Testis (tissue), 2 donors: ENCODE measurements around the gene VPS52.

Experiments used
- POLR2A ChIP-seq: fragments of 450-650 bp; IDR thresholded peaks from one replicate; pipeline ENCODE4 v1.6.1; 2017; ENCODE audit warnings: antibody characterized with exemption, mild to moderate bottlenecking, moderate library complexity
- TF ChIP-seq, protein P1 (sequence below), 3 experiments: fragments of 450-650 bp in 2 of 3; fragments of 200-600 bp in 1 of 3; sonication (generic) in 1 of 3; IDR thresholded peaks; one replicate each; pipeline ENCODE4 v1.5.1; 2016 to 2019; ENCODE audit warnings: antibody characterized with exemption in 3 of 3, mild to moderate bottlenecking in 2 of 3, moderate library complexity in 1 of 3

DNA sequence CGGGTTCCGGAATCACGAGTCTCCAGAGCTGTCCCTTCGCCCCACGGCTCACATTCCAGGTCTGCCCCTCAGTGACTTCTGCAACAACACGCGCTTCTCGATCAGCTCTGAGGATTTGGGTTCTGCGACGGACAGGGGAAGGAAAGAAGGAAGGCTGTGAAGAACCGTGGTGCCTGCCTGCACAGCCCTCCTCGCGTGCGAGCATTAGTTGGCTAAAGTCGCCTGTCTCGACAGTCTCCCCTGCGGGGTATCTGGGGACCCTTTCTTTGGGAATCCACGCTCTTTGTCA, 23.1 kb downstream of the VPS52 start:
- TF ChIP-seq POLR2A = no peak
- TF ChIP-seq, protein P1, sequence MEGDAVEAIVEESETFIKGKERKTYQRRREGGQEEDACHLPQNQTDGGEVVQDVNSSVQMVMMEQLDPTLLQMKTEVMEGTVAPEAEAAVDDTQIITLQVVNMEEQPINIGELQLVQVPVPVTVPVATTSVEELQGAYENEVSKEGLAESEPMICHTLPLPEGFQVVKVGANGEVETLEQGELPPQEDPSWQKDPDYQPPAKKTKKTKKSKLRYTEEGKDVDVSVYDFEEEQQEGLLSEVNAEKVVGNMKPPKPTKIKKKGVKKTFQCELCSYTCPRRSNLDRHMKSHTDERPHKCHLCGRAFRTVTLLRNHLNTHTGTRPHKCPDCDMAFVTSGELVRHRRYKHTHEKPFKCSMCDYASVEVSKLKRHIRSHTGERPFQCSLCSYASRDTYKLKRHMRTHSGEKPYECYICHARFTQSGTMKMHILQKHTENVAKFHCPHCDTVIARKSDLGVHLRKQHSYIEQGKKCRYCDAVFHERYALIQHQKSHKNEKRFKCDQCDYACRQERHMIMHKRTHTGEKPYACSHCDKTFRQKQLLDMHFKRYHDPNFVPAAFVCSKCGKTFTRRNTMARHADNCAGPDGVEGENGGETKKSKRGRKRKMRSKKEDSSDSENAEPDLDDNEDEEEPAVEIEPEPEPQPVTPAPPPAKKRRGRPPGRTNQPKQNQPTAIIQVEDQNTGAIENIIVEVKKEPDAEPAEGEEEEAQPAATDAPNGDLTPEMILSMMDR (IDR thresholded peaks at IDR 0.05) = no peak
